ENCODE data around the gene LYG2.

Gene LYG2

DNA sequence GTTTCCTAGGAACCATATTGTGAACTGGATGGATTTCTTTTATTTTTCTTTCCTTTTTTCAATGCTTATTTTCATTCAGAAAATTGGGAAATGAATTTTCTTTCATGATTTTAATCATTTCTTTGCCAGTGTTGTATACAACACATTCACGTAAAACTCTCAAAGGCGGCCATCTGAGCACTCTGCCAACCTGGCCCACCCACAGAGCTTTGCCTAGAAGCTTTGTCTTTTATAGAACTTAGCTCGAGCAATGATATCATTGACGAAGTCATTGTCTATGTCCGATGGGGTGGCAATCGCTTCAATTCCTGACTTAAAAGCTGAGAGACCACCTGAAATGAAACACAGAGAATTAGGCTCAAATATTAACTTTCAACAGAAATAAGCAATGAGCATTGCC, 13.3 kb downstream of the LYG2 start:
- Histone ChIP-seq H3K9me3 (ENCODE audit: control insufficient read depth, insufficient read depth, low read depth, low read length) (no peaks in the 10 kb centered on the region), H3K4me3 (ENCODE audit: low read depth, low read length) (no peak overlapping the region), H3K36me3 (ENCODE audit: control insufficient read depth in 2 of 2, insufficient read depth in 1 of 2, low read length in 2 of 2) (no peaks in the 10 kb centered on the region), H3K4me1 (ENCODE audit: control insufficient read depth, insufficient read depth, low read length) (no peaks in the 10 kb centered on the region), H3K27ac (ENCODE audit: extremely low read depth, low read depth, low read length) (no peak overlapping the region)
- POLR2A ChIA-PET: no interaction called here
- CTCF ChIA-PET: no interaction called here
- TF ChIP-seq ZNF302 (tag by site-specific recombination; IDR thresholded peaks at IDR 0.05; ENCODE audit: low read depth) (no peak), GFI1B (tag by site-specific recombination; IDR thresholded peaks at IDR 0.05) (no peak)

DNA sequence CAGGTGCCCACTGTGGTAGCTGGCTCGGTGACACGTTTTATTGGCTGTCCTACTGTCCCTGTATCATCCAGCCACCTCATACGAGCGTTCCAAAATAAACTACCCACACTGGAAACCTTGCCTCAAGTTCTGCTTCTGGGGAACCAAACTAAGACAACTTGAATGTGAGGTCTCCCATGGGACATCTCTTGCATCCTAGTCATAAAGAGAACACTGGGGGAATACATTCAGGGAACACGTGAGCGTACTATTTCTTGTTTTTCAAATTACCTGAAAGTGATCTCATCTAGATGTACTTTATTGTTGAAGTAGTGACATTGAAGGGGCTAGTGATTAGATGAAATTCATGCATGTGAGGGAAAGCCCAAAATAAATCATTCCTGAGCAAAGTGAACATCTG, 15.0 kb downstream of the LYG2 start:
- Histone ChIP-seq H3K4me3 (ENCODE audit: low read depth, low read length) (no peak overlapping the region), H3K27ac (ENCODE audit: extremely low read depth, low read depth, low read length) (no peak overlapping the region), H3K4me1 (ENCODE audit: control insufficient read depth, insufficient read depth, low read length) (no peaks in the 10 kb centered on the region), H3K9me3 (ENCODE audit: control insufficient read depth, insufficient read depth, low read depth, low read length) (no peaks in the 10 kb centered on the region), H3K36me3 (ENCODE audit: control insufficient read depth in 2 of 2, insufficient read depth in 1 of 2, low read length in 2 of 2) (no peaks in the 10 kb centered on the region)
- ChIA-PET POLR2A (no interaction called here), CTCF (no interaction called here)
- TF ChIP-seq, protein P1, sequence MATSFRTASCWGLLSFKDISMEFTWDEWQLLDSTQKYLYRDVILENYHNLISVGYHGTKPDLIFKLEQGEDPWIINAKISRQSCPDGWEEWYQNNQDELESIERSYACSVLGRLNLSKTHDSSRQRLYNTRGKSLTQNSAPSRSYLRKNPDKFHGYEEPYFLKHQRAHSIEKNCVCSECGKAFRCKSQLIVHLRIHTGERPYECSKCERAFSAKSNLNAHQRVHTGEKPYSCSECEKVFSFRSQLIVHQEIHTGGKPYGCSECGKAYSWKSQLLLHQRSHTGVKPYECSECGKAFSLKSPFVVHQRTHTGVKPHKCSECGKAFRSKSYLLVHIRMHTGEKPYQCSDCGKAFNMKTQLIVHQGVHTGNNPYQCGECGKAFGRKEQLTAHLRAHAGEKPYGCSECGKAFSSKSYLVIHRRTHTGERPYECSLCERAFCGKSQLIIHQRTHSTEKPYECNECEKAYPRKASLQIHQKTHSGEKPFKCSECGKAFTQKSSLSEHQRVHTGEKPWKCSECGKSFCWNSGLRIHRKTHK (tag by site-specific recombination; IDR thresholded peaks at IDR 0.05): no peak
- TF ChIP-seq, protein P2, sequence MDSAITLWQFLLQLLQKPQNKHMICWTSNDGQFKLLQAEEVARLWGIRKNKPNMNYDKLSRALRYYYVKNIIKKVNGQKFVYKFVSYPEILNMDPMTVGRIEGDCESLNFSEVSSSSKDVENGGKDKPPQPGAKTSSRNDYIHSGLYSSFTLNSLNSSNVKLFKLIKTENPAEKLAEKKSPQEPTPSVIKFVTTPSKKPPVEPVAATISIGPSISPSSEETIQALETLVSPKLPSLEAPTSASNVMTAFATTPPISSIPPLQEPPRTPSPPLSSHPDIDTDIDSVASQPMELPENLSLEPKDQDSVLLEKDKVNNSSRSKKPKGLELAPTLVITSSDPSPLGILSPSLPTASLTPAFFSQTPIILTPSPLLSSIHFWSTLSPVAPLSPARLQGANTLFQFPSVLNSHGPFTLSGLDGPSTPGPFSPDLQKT (IDR thresholded peaks at IDR 0.05; ENCODE audit: borderline replicate concordance, low read depth, low read length): no peak
- TF ChIP-seq ZNF660 (tag by site-specific recombination; IDR thresholded peaks at IDR 0.05) (no peak), ZNF585B (tag by site-specific recombination; IDR thresholded peaks at IDR 0.05) (no peak), ZNF792 (tag by site-specific recombination; IDR thresholded peaks at IDR 0.05) (no peak), ZNF596 (tag by site-specific recombination; IDR thresholded peaks at IDR 0.05) (no peak), ZNF560 (tag by site-specific recombination; IDR thresholded peaks at IDR 0.05; ENCODE audit: borderline replicate concordance) (no peak), ZNF768 (tag by site-specific recombination; IDR thresholded peaks at IDR 0.05) (no peak), ZNF2 (tag by site-specific recombination; IDR thresholded peaks at IDR 0.05) (no peak), ZNF747 (tag by site-specific recombination; IDR thresholded peaks at IDR 0.05) (no peak), ZFP41 (tag by site-specific recombination; IDR thresholded peaks at IDR 0.05; ENCODE audit: borderline replicate concordance) (no peak), ZNF133 (tag by site-specific recombination; IDR thresholded peaks at IDR 0.05) (no peak), ZFHX2 (tag by site-specific recombination; conservative IDR thresholded peaks at IDR 0.05) (no peak), ZNF394 (tag by site-specific recombination; IDR thresholded peaks at IDR 0.05; ENCODE audit: borderline replicate concordance) (no peak), GFI1B (tag by site-specific recombination; IDR thresholded peaks at IDR 0.05) (no peak), TRIM28 (IDR thresholded peaks at IDR 0.05; ENCODE audit: borderline replicate concordance, low read length) (no peak), ZBTB7A (tag by site-specific recombination; IDR thresholded peaks at IDR 0.05; ENCODE audit: low read depth) (no peak), ZNF670 (tag by site-specific recombination; IDR thresholded peaks at IDR 0.05; ENCODE audit: low read depth) (no peak)
- TF ChIP-seq, protein P3, sequence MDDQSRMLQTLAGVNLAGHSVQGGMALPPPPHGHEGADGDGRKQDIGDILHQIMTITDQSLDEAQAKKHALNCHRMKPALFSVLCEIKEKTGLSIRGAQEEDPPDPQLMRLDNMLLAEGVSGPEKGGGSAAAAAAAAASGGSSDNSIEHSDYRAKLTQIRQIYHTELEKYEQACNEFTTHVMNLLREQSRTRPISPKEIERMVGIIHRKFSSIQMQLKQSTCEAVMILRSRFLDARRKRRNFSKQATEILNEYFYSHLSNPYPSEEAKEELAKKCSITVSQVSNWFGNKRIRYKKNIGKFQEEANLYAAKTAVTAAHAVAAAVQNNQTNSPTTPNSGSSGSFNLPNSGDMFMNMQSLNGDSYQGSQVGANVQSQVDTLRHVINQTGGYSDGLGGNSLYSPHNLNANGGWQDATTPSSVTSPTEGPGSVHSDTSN (CRISPR knock-in tag; IDR thresholded peaks at IDR 0.05): no peak

DNA sequence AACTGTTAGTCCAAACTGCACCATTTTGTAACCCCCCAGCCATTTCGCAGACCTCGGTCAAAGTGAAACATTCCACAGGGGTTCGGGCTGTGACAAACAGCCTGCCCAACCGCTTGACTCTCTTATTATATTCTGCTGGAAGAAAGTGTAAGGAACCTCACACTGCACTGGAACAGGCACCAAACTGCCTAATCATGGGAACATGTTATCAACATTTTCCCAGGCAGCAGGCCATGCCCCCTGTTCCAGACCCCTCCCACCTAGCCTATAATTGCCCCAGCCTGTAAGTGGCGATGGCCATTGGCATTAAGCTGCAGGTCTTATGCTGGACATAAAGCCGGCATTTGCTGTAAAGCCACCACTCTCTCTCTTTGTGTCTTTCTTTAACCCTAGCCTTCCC, 16.9 kb downstream of the LYG2 start:
- ChIA-PET CTCF (no interaction called here), POLR2A (no interaction called here)
- no peaks in the 10 kb centered on the region for H3K36me3 ChIP-seq (ENCODE audit: control insufficient read depth in 2 of 2, insufficient read depth in 1 of 2, low read length in 2 of 2)
- H3K27ac ChIP-seq (ENCODE audit: extremely low read depth, low read depth, low read length): no peak overlapping the region
- H3K9me3 ChIP-seq (ENCODE audit: control insufficient read depth, insufficient read depth, low read depth, low read length): no peaks in the 10 kb centered on the region
- H3K4me3 ChIP-seq (ENCODE audit: low read depth, low read length): no peak overlapping the region
- no peaks in the 10 kb centered on the region for H3K4me1 ChIP-seq (ENCODE audit: control insufficient read depth, insufficient read depth, low read length)
- no peak for TF ChIP-seq ZNF121 (tag by site-specific recombination; IDR thresholded peaks at IDR 0.05)
- TF ChIP-seq ZNF366 (tag by site-specific recombination; conservative IDR thresholded peaks at IDR 0.05): no peak
- TF ChIP-seq, protein P4, sequence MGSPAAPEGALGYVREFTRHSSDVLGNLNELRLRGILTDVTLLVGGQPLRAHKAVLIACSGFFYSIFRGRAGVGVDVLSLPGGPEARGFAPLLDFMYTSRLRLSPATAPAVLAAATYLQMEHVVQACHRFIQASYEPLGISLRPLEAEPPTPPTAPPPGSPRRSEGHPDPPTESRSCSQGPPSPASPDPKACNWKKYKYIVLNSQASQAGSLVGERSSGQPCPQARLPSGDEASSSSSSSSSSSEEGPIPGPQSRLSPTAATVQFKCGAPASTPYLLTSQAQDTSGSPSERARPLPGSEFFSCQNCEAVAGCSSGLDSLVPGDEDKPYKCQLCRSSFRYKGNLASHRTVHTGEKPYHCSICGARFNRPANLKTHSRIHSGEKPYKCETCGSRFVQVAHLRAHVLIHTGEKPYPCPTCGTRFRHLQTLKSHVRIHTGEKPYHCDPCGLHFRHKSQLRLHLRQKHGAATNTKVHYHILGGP (tag by site-specific recombination; IDR thresholded peaks at IDR 0.05): no peak
- TF ChIP-seq ZNF658 (tag by site-specific recombination; IDR thresholded peaks at IDR 0.05): no peak
- TF ChIP-seq ZNF48 (tag by site-specific recombination; IDR thresholded peaks at IDR 0.05): no peak
- no peak for TF ChIP-seq ZNF416 (tag by site-specific recombination; IDR thresholded peaks at IDR 0.05)
- TF ChIP-seq ZFP37 (tag by site-specific recombination; IDR thresholded peaks at IDR 0.05): no peak
- TF ChIP-seq ZNF132 (tag by site-specific recombination; IDR thresholded peaks at IDR 0.05; ENCODE audit: borderline replicate concordance): no peak
- TF ChIP-seq SCRT2 (tag by site-specific recombination; IDR thresholded peaks at IDR 0.05): no peak
- TF ChIP-seq ZNF112 (tag by site-specific recombination; IDR thresholded peaks at IDR 0.05): no peak

Measured in HEK293 (cell line).